Putamen (tissue), 1 donor: Measurements from ENCODE around the gene TANK.
"Not testable (repeated sequence)": the region's sequence is repeated elsewhere in the genome, so short reads cannot be mapped to it uniquely, and the experiment has no call there.

ENCODE experiments used
- DNase-seq: peaks from one replicate; pipeline ENCODE4 v3.0.0-alpha.2; 2016; ENCODE audit warnings: low spot score

Gene TANK

DNA sequence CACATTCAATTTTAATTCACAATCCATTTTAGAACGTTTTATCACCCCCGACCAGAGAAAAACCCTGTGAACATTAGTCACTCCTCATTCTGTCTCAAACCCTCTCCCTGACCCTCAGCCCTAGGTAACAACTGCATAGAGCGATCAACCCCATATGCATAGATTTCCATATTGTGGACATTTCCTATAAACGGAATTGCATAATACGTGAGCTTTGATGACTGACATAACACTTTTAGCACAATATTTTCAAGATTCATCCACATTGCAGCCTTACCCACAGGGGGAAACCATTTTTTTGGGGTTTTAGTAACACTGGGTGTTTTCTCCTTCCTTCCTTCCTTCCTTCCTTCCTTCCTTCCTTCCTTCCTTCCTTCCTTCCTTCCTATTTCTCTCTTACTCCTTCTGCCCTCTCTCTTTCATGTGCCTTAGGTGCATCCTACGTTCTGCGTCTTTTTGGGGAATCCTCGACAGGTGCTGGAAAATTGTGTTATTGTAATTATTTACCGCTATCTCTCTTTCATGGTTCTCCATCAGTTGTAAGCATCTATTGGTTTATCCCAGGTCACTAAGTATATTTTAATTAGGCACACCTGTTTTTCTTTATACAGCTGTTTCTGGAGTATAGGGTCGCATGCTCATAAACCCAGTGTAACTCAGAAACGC is 118.5 kb downstream of the TANK start:
- peak; percentile 31 for DNase-seq

DNA sequence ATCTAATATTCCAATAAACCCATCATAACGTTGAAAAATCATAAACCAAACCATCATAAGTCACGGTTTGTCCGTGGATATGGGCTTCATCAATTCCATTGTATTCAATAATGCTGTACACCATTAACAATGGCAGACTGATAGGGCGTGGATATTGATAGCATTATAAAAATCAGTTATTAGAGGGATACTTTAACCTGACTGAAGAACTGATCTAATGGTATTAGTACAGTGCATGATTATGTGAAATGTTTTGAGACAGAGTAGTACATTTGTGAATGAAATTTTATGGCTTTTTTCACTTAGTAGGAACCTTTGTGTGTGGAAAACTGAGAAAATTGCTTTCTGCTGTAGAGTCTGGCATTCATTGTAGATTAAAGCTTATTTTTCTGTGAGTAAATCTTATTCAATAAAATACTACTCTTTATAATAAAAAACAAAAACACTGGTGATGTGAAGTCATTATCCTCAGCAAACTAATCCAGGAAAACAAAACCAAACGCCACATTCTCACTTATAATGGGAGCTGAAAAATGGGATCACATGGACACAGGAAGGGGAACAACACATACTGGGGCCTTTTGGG is 119.1 kb downstream of the TANK start:
- not testable (repeated sequence) for DNase-seq

GRCh38 chr2:161280906-161281323 is 120.7 kb downstream of the TANK start:
- peak; percentile 11 for DNase-seq

DNA sequence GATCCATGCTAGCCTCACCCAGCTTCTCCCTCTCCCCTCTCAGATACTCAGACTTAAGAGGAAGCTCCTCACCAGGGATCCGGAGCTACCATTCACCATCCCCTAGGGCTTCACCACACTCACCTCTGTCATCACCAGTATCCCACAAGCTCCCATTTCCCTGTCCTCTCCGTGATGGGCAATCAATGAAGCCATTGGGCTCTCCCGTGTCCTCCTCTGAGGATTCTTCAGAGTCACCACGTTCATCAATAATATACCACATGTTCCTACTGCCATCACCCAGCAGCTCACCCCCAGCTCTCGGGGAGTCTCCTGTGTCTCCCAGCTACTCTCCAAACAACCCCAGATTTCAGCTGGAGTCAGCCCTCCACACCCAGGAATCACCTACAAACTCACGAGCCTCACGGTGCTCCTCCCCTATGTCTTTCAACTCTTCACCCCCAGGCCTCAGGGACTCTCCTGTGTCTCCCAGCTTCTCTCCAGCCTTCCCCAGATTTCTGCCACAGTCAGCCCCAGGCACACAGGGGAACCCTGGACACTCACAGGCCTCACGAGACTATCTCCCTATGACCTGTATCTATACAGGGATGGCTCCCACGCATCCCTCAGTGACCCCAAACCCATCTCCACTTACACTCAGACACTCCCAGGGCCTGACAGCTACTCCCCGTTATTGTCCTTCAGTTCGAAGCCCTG is 121.5 kb downstream of the TANK start:
- not testable (repeated sequence) for DNase-seq

DNA sequence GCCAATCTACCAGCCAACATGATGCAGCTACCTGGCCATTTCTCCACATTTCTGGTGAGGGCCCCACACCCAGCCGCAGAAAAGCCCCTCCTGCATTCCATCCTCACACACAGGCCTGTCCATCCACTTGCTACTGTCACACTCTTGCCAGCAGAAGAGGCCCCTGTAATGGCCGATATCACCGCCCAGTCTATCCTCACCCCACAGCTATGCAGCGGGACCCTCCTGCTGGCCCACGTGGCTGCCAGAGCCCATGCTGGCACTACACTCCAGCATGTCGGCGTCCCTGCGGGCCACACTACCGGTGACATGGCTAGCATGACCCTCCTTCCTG is 122.0 kb downstream of the TANK start:
- not testable (repeated sequence) for DNase-seq

GRCh38 chr2:161283926-161284325 is 123.7 kb downstream of the TANK start:
- no peak for DNase-seq
